GM18873 (cell line): ENCODE data around the gene TTC16.

Experiments
- ATAC-seq: cut with Tn5 transposase; IDR thresholded peaks from one replicate; pipeline ENCODE4 v1.9.1; 2021; ENCODE audit warnings: mild to moderate bottlenecking, moderate library complexity, moderate number of reproducible peaks; ENCODE audit not compliant: unreplicated experiment, low FRiP score

The TTC16 gene

DNA sequence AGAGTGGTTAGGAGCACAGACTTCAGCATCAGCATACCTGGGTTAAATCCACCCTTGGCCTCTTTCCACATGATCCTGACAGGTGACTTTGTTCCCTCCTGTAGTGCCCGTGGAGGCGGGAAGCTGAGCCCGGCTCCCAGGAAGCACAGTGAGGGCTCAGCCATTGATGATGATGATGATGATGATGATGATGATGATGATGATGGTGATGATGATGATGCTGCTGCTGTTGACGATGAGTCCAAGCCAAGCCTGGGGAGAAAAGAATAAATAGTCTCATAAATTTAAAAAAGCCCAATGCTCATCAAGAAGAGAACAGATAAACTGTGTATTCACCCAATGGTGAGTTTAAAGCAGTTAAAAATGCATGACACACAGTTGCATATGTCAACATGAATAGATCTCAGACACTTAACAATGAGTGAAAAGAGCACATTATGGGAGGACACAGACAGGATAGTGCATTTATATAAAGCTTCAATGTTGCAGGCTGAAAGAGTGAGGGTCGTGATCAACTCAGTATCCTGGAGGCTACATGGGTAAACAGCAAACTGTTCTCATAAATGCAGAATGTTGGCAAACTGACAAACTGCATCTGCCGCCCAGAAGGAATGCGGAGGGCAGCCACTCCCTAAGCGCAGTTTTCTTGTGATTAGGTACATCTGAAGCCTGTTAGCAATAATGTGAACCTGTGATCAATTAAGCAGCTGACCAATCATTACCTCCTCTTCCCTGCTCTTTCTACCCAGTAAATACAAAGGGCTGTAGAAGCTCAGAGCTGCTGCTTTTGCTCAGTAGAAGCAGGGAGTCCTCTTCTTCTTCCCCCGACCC is 20.8 kb upstream of the TTC16 start:
- no peak for ATAC-seq

DNA sequence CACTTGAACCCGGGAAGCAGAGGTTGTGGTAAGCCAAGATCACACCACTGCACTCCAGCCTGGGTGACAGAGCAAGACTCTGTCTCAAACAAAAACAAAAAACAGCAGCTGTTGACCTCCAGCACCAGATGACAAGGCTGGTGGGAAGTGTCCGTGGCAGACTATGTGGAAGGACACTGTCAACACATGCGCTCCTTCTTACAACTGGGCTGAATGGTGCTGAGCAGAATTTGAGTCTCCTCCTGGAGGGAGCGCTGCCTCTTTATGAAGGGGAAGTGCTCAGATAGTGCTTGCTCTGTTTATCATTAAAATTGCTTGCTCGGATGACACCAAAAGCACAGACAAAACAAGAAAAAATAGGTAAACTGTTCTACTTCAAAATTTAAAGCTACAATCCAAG is 18.3 kb upstream of the TTC16 start:
- ATAC-seq = no peak

DNA sequence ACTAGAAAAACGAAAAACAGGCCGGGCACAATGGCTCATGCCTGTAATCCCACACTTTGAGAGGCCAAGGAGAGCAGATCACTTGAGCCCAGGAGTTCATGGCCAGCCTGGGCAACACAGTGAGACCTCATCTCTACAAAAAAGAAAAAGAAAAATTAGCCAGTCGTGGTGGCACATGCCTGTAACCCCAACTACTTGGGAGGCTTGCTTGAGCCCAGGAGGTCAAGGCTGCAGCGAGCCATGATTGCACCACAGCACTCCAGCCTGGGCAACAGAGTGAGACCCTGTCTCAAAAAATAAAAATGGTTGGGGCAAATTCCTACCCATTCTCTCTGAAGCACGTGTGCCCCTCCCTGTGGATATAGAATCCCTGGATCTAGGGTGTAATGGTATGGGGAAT is 17.5 kb upstream of the TTC16 start:
- no peak for ATAC-seq

DNA sequence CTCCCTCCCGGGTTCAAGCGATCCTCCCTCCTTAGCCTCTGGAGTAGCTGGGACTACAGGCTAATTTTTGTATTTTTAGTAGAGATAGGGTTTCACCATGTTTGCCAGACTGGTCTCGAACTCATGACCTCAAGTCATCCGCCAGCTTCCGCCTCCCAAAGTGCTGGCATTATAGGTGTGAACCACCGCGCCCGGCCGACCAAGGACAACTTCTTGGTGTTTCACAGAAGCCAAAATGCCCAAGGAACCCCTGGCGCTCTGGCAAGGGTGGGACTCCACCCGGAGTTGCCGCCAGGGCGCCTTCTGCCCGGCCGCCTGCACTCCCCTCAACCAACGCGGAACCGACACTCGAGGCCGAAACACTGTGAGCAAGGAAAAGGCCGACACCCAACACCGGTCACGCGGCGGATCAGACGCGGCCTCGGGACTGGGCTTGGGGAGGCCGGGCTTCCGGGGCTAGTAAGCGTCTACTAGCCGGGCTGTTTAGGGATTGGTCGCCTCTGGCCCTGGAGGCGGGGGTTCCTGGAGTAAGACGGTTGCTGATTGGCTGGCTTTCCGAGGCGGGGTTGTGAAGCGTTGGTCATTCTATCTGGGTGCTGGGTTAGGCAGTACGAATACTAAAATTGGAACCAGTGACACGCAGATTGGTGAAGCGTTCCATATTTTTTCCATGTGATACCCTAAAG is 16.8 kb upstream of the TTC16 start:
- ATAC-seq = no peak

DNA sequence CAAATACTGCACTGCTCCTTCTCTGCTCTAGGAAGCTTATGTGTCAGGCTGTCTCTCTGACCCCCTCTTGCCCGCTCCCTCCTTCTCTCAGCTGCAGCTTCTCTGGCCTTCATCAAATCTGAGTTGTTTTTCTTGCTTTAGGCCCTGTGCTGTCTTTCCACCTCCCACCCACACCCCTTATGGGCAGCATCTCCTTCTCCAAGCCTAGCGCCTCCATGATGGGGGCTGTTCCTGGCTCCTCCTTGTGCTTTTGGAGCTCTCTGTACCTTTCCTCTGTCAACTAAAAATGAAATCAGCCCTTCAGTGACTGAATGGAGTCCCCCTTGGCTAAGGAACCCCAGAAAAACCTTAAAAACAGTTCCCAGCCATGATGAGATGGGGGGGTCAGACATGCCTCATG is 15.7 kb upstream of the TTC16 start:
- no peak for ATAC-seq

DNA sequence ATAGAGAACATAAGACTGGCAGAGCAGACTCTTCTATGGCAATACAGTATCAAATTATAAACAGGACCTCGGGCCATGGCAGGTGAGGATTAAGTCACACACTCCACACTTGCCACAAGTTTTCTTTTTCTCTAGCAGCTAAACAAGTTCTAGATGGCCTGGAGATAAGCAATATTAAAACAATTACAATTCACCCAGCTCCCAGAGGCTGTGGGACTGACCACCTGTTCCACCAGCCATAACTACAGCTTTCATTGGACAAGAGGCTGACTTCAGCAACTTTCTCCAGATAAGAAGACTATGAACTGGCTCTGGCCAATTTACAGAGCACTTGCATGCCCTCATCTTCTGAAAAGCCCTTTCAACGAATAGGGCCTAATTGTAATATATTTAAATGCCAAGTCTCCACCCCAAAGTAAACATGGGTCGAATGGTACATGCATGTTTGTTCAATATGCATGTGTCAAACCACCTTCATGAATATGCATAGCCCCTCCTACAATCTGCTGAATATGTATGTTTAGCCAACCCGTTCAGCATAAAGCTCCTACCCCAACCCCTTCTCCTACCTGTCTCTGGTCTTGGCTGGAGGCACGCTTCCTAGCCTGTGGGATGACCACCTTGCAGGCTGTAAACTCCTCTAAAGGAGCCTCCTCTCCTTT is 15.2 kb upstream of the TTC16 start:
- ATAC-seq = no peak

DNA sequence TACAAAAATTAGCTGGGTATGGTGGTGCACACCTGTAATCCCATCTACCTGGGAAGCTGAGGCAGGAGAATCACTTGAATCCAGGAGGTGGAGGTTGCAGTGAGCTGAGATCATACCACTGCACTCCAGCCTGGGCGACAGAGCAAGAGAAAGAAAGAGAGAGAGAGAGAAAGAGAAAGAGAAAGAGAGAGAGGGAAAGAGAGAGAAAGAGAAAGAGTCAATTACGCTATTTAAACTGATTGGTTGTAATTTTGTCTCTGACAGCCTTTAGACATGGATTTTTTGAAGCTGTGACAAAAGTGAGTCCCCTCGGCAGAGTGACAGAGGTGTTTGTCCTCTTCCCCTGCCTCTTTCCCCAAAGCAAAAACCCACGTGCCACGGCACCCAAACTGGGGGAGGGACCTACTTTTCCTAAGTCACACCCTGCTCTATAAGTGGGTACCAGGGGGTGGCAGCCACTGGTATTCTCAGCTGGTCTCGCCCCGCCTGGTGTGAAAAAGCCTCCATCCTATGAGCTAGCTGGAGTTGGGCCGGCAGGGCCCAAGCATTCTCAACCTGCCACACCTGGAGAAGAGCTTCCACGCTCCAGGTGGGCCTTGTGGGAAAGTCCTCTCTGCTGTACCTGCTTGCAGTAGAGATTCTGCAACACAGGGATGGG is 12.5 kb upstream of the TTC16 start:
- ATAC-seq = no peak

DNA sequence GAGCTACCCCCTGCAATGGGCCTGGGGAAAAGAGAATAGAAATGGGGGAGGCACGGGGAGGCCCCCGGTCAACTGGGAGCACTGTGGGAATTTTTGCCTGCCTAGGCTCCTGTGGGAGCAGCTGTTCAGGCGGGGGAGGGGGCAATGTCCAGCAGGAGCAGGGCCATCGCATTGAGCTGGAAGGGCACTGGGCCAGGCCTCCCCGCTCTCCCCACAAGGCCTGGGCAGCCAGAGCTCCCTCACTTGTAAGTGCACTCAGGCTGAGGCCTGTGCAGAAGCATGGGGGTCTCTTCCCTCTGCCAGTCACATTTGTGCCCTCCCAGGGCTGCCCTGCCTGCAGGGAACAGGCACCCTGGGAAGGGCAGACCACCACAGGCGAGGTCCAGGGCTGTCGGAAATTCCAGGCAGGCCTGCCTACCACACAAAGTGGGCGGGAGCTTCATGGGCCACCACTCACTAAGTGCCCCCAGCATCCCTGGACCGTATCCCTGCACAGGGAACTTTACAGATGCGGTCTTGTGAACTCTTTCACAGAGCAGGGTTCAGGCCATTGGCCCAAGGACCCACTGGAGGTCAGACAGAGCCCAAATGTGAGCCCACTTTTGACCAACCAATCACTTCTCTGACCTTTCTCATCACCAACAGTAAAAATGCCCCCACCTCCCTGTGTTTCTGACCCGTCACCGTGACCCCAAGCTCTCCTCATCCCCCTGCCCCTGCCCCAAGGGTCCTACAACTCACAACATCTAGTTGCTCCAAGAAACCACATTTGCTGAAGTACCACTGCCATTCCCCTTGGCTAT is 10.1 kb upstream of the TTC16 start:
- no peak for ATAC-seq

DNA sequence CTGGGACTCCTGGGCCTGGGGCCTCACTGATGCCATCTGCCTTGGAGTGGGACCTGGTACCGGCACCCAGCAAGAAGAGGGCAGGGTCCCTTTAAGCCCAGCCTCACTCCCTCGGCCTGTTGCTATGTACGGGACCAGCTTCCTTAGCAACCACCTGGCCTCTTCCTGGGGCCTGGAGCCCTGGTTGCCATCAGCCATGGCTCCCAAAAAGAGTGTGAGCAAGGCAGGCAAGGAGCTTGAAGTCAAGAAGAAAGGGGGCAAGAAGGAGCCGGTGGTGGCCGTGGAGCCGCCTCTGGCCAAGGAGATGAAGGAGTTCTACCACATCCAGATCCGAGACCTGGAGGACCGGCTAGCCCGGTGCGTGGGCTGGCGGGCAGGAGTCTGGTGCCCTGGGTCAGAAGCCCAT is 9.0 kb upstream of the TTC16 start, which contains the start of gene CFAP157:
Gene CFAP157 (plus strand): TSS at position 153 of the 406 bp plus-strand sequence. CDS start 44 bp downstream, at position 197.
- ATAC-seq = no peak

DNA sequence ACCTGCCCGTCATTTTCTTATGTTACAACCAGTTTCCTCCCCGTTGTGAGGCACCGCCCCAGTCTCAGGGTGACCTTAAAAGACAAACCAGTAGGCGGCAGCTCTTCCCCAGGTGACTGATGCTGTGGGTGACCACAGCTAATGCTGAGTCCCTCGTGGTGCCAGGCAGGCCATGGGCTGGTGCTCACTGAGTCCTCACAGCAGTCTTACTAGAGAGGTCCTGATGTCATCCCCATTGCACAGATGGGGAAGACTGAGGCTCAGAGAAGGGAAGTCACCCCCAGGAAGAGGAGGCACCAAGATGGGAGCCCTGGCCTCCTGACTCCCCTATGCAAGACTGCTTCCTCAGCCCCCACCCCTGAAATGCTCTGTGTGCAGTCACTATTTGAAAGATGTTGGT is 8.1 kb upstream of the TTC16 start:
- no peak for ATAC-seq

DNA sequence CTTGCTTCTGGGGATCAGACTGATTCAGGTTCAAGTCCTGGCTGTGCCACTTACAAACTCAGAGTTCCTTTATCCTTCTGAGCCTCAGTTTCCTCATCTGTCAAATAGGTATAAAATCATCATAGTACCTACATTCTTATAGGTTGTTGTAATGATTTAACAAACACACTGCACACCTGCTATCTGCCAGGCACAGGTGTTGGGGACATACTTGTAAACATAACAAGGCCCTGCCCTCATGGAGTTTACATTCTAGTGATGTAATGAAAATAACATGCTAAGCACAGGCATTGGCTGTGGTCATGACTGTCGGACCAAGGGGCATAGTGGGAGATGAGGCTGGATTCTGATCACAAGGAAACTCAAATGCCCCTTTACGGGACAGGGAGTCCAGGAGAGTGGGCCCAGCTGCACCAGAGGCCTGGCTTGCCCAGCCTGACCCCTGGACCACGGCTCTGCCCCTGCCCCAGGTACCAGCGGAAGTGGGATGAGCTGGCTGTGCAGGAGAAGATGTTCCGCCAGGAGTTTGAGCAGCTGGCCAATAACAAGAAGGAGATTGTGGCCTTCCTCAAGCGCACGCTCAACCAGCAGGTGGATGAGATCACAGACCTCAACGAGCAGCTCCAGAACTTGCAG is 6.8 kb upstream of the TTC16 start:
- no peak for ATAC-seq

DNA sequence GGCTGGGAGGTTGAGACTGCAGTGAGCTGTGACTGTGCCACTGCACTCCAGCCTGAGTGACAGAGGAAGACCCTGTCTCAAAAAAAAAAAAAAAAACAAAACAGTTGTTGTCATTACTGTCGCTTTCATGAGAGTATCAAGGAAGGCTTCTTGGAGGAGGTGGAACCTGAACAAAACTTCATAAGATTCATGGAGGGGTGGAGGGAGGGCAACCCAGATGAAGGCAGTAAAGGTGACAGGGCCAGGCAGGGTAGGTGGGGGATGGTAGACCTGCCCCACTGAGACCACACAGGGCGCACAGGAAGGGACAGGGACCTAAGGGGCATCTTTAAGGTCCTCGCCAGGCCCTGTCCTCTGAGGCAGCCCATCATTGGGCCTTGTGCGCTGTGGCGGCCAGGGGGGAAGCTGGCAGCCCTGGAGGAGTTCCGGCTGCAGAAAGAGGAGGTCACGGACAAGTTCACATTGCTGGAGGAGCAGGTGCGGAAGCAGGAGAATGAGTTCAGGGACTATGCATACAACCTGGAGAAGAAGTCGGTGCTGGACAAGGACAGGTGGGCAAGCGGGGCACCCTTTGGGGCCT is 5.6 kb upstream of the TTC16 start:
- no peak for ATAC-seq

DNA sequence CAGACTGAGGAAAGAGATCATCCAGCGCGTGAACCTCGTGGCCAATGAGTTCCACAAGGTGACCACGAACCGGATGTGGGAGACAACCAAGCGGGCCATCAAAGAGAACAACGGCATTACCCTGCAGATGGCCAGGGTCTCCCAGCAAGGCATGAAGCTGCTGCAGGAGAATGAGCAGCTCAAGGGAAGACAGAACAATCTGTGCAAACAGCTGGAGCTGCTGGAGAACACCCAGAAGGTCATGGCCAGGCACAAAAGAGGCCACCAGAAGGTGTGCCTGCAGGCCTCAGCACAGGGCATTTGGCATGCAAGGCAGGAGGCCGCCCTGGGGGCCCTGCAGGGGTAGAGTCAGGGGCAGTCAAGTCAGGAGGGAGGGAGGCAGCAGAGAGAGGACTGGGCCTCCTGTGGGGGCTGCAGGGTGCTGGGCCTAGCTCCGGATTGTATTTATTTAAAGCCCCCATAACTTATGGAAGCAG is 4.6 kb upstream of the TTC16 start:
- no peak for ATAC-seq

DNA sequence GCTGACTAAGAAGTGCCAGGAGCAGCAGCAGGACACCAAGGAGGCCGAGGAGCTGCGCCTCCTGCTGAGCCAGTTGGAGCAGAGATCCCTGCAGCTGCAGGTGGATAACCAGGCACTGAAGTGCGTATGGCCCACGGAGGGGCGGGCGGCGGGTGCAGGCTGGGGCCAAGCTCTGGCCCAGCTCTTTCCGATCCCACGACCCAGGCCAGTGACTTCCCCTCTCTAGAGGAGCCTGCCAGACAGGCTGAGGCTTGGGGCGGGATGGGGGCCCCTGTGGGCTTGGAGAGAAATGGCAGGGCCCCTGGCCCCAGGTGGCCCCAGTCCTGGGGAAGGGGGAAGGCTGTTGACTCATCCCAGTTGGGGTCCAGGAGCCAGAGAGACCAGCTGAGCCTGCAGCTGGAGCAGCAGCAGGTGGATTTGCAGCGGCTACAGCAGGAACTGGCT is 4.0 kb upstream of the TTC16 start:
- ATAC-seq = no peak

DNA sequence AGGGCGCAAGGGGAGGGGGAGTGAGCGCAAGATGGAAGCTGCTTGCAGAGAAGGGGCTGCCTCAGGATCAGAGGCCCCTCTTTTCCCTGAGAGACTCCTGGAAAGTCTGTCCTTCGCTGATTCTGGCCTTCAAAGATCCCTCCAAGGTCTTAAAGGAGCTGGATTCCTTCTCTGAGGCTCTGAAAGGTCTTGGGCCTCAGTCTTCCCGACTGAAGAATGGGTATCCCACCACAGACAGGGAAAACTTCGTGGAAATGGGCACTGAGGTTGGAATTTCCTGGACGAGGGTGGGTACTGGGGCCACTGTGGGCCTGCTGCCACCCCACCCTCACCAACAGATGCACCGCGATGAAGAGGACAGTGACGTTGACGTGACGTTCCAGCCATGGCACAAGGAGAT is 3.5 kb upstream of the TTC16 start:
- ATAC-seq = no peak

DNA sequence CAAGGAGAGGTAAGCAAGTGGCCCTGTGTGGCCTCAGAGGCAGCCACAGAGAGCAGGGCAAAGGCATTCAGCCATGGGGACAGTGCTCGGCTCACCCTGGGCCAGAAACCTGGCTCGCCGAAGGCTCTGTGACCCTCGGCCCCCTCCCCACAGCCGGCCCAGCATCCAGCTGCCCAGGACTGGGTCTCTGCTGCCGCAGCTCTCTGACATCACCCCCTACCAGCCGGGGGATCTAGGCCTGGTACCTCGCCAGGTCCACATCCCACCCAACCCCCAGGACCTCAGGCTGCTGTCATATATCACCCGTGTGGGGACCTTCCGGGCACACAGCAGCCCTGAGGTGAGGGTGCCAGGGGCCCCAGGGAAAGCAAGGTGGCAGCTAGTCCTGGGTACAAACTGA is 3.0 kb upstream of the TTC16 start:
- no peak for ATAC-seq

DNA sequence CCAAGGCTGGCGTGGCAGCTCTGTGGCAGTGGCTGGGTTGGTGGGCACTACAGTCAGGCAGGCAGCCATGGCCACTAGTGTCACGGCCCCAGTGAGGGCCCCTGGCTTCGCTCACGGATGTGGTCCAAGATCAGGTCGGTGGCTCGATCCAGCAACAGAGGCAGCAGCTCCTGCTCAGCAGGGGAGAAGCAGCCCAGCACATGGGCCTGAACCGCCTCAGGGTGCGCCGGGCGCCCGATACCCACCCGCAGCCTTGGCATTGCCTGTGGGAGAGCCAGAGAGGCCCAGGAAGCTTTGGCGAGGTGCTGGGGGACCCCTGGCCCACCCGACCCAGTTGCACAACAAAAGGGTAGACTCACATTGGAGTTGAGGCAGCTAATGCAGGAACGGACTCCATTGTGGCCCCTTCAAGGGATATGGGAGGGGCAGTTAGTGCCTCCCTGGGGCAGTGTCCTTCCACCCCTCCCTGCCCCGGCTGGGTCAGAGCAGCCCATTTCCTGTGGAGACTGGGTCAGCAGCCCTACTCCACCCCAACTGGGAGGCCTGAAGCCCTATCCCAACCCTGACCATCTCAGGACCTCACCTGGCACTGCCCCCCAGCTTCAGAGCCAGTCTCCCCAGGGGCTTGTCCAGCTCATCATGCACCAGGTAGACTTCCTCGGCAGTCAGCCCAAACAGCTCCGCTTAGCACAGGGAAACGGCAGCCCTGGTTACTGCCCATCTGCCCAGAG is 1.7 kb upstream of the TTC16 start:
- ATAC-seq = no peak

DNA sequence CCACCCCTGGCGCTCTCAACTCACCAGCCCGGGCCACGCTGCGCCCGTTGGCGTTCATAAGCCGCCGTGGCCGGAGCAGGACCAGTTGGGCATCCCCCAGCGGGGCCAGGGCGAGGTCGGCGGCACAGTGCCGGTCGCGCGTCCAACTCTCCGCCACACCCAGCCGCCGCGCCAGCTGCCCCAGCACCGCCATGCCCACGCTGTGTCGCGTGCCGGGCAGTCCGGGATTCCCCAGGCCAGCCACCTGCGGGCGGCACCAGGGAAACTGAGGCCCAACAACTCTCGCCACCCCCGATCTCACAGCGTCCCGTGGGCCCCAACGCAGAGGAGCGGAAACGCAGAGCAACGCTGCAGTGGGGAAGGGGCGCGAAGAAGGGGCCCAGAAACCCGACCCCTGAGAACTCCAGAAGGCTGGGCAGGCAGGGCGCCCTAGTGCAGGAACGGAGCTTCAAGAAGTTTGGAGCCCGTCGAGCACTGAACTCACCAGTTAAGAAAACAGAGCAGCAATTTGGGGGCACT is 869 bp upstream of the TTC16 start:
- ATAC-seq = no peak
